Endothelial cell of umbilical vein (primary cell): ENCODE results near the gene SNED1. TPM values are rescaled to one million over a fixed set of nuclear protein-coding genes. Genes with fewer than 3 reads are reported as not detected.

ENCODE experiments used
- BruUV-seq: library from RNA; stranded (reverse); fragments of 400-500 nt; replicated peaks from 2 replicates; lab custom pipeline; 2021; lab: Mats Ljungman, UMichigan
- CTCF ChIA-PET: fragments of 300-600, 350-600 bp; sonication (Branson Sonifier 250); formaldehyde crosslinking; loops from one replicate; lab custom pipeline; 2021; ENCODE audit warnings: antibody characterized with exemption, inconsistent platforms; lab: Charles Lee
- POLR2A ChIA-PET: fragments of 300-600, 350-600 bp; sonication (Branson Sonifier 250); formaldehyde crosslinking; loops from one replicate; lab custom pipeline; 2021; ENCODE audit warnings: antibody characterized with exemption, inconsistent platforms; lab: Charles Lee
- DNase-seq: peaks from one replicate; pipeline ENCODE4 v3.0.0-alpha.2; 2011; ENCODE audit warnings: low read depth, low spot score
- FAIRE-seq: peaks from 2 replicates; lab custom pipeline; 2011; peaks lifted over from hg19 to GRCh38; lab: Jason Lieb, UNC
- H2AFZ ChIP-seq: 2 replicates; pipeline ENCODE4 v1.6.0; 2012; ENCODE audit warnings: low read depth, low read length, control low read depth, inconsistent platforms
- H3K27ac ChIP-seq: 2 replicates; pipeline ENCODE4 v1.5.1; 2011; ENCODE audit warnings: low read depth, mild to moderate bottlenecking, control low read depth, low read length, moderate library complexity; ENCODE audit not compliant: insufficient read depth
- H3K27me3 ChIP-seq, 2 experiments: 2 replicates each; pipeline versions ENCODE4 v1.6.0 to v1.6.1; 2011; ENCODE audit warnings: low read length in 2 of 2, mixed read lengths in 1 of 2; ENCODE audit not compliant: control insufficient read depth in 2 of 2, insufficient read depth in 2 of 2
- H3K36me3 ChIP-seq, 2 experiments: 2 replicates in 1 of 2; 3 replicates in 1 of 2; pipeline ENCODE4 v1.5.1; 2011; ENCODE audit warnings: low read length in 2 of 2, mild to moderate bottlenecking in 1 of 2, moderate library complexity in 1 of 2; ENCODE audit not compliant: control insufficient read depth in 2 of 2, insufficient read depth in 2 of 2; ENCODE audit errors: extremely low read depth in 1 of 2
- H3K4me1 ChIP-seq: 3 replicates; pipeline ENCODE4 v1.5.1; 2011; ENCODE audit warnings: mild to moderate bottlenecking, low read length; ENCODE audit not compliant: control insufficient read depth, insufficient read depth; ENCODE audit errors: extremely low read depth
- H3K4me2 ChIP-seq: 2 replicates; pipeline ENCODE4 v1.6.1; 2011; ENCODE audit warnings: low read length, control low read depth, mixed read lengths; ENCODE audit not compliant: insufficient read depth
- H3K4me3 ChIP-seq, 3 experiments: fragments of 200-600 bp in 1 of 3; sonication (generic), shearing (Covaris generic) in 1 of 3; replicated peaks in 1 of 3; 2 replicates each; pipeline ENCODE4 v1.5.1; 2011 to 2016; ENCODE audit warnings: control low read depth in 3 of 3, low read length in 3 of 3, mild to moderate bottlenecking in 2 of 3, inconsistent platforms in 1 of 3, low read depth in 1 of 3, moderate library complexity in 1 of 3; ENCODE audit not compliant: insufficient read depth in 1 of 3
- H3K79me2 ChIP-seq: 2 replicates; pipeline ENCODE4 v1.6.0; 2012; ENCODE audit warnings: low read length, inconsistent platforms; ENCODE audit not compliant: control insufficient read depth, insufficient read depth
- H3K9ac ChIP-seq: replicated peaks from 2 replicates; pipeline ENCODE3; 2011; ENCODE audit warnings: low read length, control low read depth; ENCODE audit not compliant: insufficient read depth; ENCODE audit errors: extremely low read depth
- H3K9me1 ChIP-seq: replicated peaks from 3 replicates; pipeline ENCODE4 v1.6.0; 2011; ENCODE audit warnings: mild to moderate bottlenecking, low read length; ENCODE audit not compliant: control insufficient read depth, insufficient read depth; ENCODE audit errors: extremely low read depth
- H3K9me3 ChIP-seq: replicated peaks from 2 replicates; pipeline ENCODE4 v1.5.1; 2012; ENCODE audit warnings: low read length, inconsistent platforms; ENCODE audit not compliant: control insufficient read depth, insufficient read depth
- H4K20me1 ChIP-seq: replicated peaks from 2 replicates; pipeline ENCODE3; 2011; ENCODE audit warnings: mild to moderate bottlenecking, low read length; ENCODE audit not compliant: control insufficient read depth, insufficient read depth; ENCODE audit errors: extremely low read depth
- CTCF ChIP-seq, 2 donors: IDR thresholded peaks; 1 replicate in 1 of 2; 2 replicates in 1 of 2; pipeline ENCODE4 v1.5.1; 2011; ENCODE audit warnings: low read length in 2 of 2, mild to moderate bottlenecking in 2 of 2, moderate library complexity in 2 of 2, control low read depth in 1 of 2, inconsistent platforms in 1 of 2, low read depth in 1 of 2; ENCODE audit not compliant: insufficient read depth in 1 of 2; ENCODE audit errors: extremely low read depth in 1 of 2
- EZH2 ChIP-seq: IDR thresholded peaks from 2 replicates; pipeline ENCODE4 v1.6.1; 2012; ENCODE audit warnings: borderline replicate concordance, low read depth, mild to moderate bottlenecking, moderate library complexity, low read length, inconsistent platforms; ENCODE audit not compliant: severe bottlenecking
- FOS ChIP-seq: IDR thresholded peaks from 2 replicates; pipeline ENCODE4 v1.6.1; 2011; ENCODE audit warnings: mild to moderate bottlenecking, low read length, moderate library complexity, borderline replicate concordance; ENCODE audit not compliant: insufficient read depth
- GATA2 ChIP-seq: IDR thresholded peaks from 2 replicates; pipeline ENCODE4 v1.7.0; 2011; ENCODE audit warnings: low read depth, mild to moderate bottlenecking, moderate library complexity, mixed read lengths, low read length; ENCODE audit not compliant: insufficient read length, insufficient read depth
- JUN ChIP-seq: IDR thresholded peaks from 2 replicates; pipeline ENCODE4 v1.6.1; 2011; ENCODE audit warnings: borderline replicate concordance, low read depth; ENCODE audit not compliant: insufficient read length, insufficient read depth
- MAX ChIP-seq: IDR thresholded peaks from 2 replicates; pipeline ENCODE4 v1.6.1; 2011; ENCODE audit not compliant: insufficient read depth, insufficient read length
- MYC ChIP-seq: IDR thresholded peaks from one replicate; pipeline ENCODE4 v1.6.1; 2011; ENCODE audit warnings: mild to moderate bottlenecking, low read depth, low read length
- POLR2A ChIP-seq: IDR thresholded peaks from 2 replicates; pipeline ENCODE4 v1.6.1; 2012; ENCODE audit warnings: low read depth, mild to moderate bottlenecking, control low read depth, low read length
- POLR2AphosphoS5 ChIP-seq: IDR thresholded peaks from 2 replicates; pipeline ENCODE4 v1.6.1; 2012; ENCODE audit warnings: low read depth, mild to moderate bottlenecking, control low read depth, low read length, moderate library complexity; ENCODE audit not compliant: insufficient read depth
- dilution Hi-C: fragments of 300-500 bp; cut with MboI; formaldehyde crosslinking; loops from one replicate; pipeline ENCODE4 v1.15.0; 2019; ENCODE audit warnings: low sequenced_read_pairs; ENCODE audit not compliant: extremely low pct_ligation_motif_present
- intact Hi-C: fragments of 100-400 bp; cut with micrococcal nuclease; formaldehyde crosslinking; loops from one replicate; pipeline ENCODE4 v1.10.0; 2022
- polyA plus RNA-seq, 4 experiments: library from polyadenylated mRNA; depleted of rRNA in 3 of 4; stranded (reverse) in 3 of 4; unstranded in 1 of 4; fragments of >200 nt; gene quantifications; 2 replicates each; pipeline versions ENCODE4 v1.2.1 to v1.2.3, GENCODE V29; 2011 to 2012; ENCODE audit warnings: missing spikeins in 1 of 4
- total RNA-seq: library from RNA; stranded (reverse); gene quantifications from 2 replicates; pipeline ENCODE4 v1.2.3, GENCODE V29; 2021

SNED1 gene
- total and polyA plus RNA-seq, 2 donors (not counting 3 experiments of a cell fraction or from before 2014, with no cell fraction given) = 14.1 to 17.2 TPM

- ChIA-PET POLR2A (no interaction called here), CTCF (interaction anchor here (2.1 to 2.5 kb wide), 2 partner anchors 8 to 16 kb away, joined by 4 to 9 read pairs; partner anchors contain the start of gene MTERF4)
- BruUV-seq = no TSS peak
- H4K20me1 ChIP-seq = no peaks in the 10 kb centered on the region
- peaks cover 5% of the 10 kb centered on the region for H3K4me1 ChIP-seq
- TF ChIP-seq MYC (no peak), JUN (no peak), EZH2 (no peak), MAX (no peak), GATA2 (no peak), POLR2A (no peak), FOS (no peak), CTCF (IDR thresholded peaks at IDR 0.05; ENCODE audit: extremely low read depth in 1 of 2, insufficient read depth in 1 of 2, low read depth in 1 of 2, low read length in 2 of 2) (no peak), POLR2AphosphoS5 (no peak)
- dilution Hi-C loops = no loop called here
- H3K27ac ChIP-seq = no peak overlapping the region
- no peaks in the 10 kb centered on the region for H3K9me3 ChIP-seq
- H3K36me3 ChIP-seq = peaks cover 9 to 13% of the 10 kb centered on the region in 2 experiments
- FAIRE-seq (no peak), DNase-seq (no peak)
- H3K9me1 ChIP-seq = no peaks in the 10 kb centered on the region
- intact Hi-C loops = no loop called here
- H2AFZ ChIP-seq = no peak overlapping the region
- H3K79me2 ChIP-seq = peaks cover 4% of the 10 kb centered on the region
- no peak overlapping the region for H3K4me3 ChIP-seq
- no peak overlapping the region for H3K9ac ChIP-seq
- H3K27me3 ChIP-seq = no peaks in the 10 kb centered on the region
- H3K4me2 ChIP-seq = no peak overlapping the region
These were observed 95.8 kb downstream of the SNED1 start for GRCh38 chr2:241094172-241094571.
